ENCODE measurements around the gene VOPP1.

The VOPP1 gene

GRCh38 chr7:55429835-55430499 lies 142.3 kb downstream of the VOPP1 start:
- DNase-seq, result no peak

DNA sequence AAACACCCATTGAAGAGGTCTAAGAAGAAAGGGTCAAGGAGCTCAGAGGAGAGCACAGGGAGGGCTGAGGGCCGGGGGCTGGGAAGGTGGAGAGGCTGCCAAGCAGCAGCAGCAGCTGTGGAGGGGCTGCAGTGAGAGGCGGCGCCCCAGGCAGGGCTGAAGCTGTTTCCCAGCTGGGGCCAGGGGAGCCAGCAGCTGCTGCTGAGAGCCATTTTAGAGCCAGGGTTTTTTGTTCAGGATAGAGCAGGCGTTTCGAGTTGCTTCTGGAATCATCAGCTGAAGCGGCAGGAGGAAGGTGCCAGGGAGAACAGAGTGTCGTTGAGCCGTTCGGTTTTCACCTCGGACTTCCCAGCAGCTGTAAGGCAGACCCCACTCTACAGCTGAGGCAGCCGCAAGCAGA lies 144.5 kb downstream of the VOPP1 start:
- DNase-seq, result no peak

DNA sequence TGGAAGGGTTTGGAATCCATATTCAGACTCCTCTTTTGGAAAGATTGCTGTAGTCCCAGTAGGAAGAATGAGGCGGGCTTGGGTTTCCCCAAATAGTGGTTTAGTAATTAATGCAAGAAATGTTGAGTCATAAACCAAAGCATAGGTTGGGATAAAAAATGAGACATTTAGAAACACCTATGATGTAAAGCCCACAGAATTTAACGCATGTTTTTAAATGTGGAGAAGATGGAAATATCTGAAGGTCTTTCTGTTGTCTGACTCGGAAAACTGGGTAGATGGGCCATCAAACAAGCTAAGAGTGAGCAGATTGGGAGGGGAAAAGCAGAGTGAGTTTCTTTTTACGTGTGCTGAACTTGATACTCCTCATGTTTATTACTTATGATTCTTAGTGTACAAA lies 145.0 kb downstream of the VOPP1 start:
- no peak for DNase-seq

- no peak for DNase-seq
Observed at GRCh38 chr7:55426676-55427075, 145.6 kb downstream of the VOPP1 start.

DNA sequence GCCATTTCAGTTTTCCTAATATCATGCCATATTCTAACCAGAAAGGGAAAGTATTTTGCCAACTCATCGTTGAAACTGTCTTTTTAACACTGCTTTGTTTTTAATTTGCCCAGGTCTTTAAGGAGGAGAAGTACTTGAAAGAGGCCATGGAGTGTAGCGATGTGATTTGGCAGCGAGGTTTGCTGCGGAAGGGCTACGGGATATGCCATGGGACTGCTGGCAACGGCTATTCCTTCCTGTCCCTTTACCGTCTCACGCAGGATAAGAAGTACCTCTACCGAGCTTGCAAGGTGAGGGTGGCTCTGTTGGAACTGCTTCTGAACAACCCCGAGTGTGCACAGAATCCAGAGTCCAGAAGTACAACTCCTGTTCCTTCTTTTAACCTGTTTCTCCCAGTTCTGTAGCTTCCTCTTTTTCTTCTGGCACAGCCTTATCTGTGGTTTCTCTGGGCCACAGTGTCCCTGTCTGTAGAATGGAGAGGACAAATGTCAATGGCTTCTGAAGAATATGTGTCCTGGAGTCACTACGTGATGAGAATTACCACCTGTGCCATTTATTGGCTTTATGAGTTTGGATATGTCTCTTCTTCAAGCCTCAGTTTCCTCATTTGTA lies 147.1 kb downstream of the VOPP1 start:
- DNase-seq, result no peak

- DNase-seq, result no peak
Observed at GRCh38 chr7:55423891-55424290, 148.4 kb downstream of the VOPP1 start.

- DNase-seq, result no peak
Observed at GRCh38 chr7:55423277-55423711, 149.0 kb downstream of the VOPP1 start.

All from central memory CD4-positive, alpha-beta T cell (primary cell).